Testis (tissue), 3 donors: ENCODE results near the gene CDK11B. TPM values are rescaled to one million over a fixed set of nuclear protein-coding genes. Genes with fewer than 3 reads are reported as not detected.

Experiments
- DNase-seq: peaks from one replicate; pipeline ENCODE4 v3.0.0-alpha.2; 2019
- H3K27ac ChIP-seq, 2 donors: fragments of 200-600 bp; sonication (generic); one replicate each; pipeline ENCODE4 v1.5.1; 2019
- H3K27me3 ChIP-seq: fragments of 200-600 bp; sonication (generic); one replicate; pipeline ENCODE4 v1.5.1; 2019
- H3K36me3 ChIP-seq: fragments of 200-600 bp; sonication (generic); one replicate; pipeline ENCODE4 v1.5.1; 2017; ENCODE audit warnings: low read depth; ENCODE audit errors: missing control alignments
- H3K4me1 ChIP-seq: fragments of 200-600 bp; sonication (generic); one replicate; pipeline ENCODE4 v1.5.1; 2019
- H3K4me3 ChIP-seq, 2 donors: fragments of 200-600 bp; sonication (generic); one replicate each; pipeline ENCODE4 v1.5.1; 2017 to 2019
- H3K9me3 ChIP-seq: fragments of 200-600 bp; sonication (generic); one replicate; pipeline ENCODE4 v1.5.1; 2017
- POLR2A ChIP-seq: fragments of 450-650 bp; IDR thresholded peaks from one replicate; pipeline ENCODE4 v1.6.1; 2017; ENCODE audit warnings: antibody characterized with exemption, mild to moderate bottlenecking, moderate library complexity
- WGBS, 2 donors: methylation state at CpG; one replicate each; pipeline ENCODE4 v1.1.5; 2018; 5-methylcytosine and 5-hydroxymethylcytosine counted together
- intact Hi-C: fragments of 100-400 bp; cut with DNase I; formaldehyde crosslinking; loops from one replicate; pipeline ENCODE4 v1.15.1; 2023; ENCODE audit warnings: low total_unique reads
- polyA plus RNA-seq: library from polyadenylated mRNA; stranded (reverse); fragments of 350-450 nt; fragmentation: Illumina TruSeq; extraction: RNeasy Lipid Tissue Mini Kit (QIAGEN cat#74804); gene quantifications from one replicate; pipeline ENCODE4 v1.2.3, GENCODE V29; 2014; ENCODE audit warnings: low read depth, low replicate concordance; ENCODE audit not compliant: insufficient read depth
- total RNA-seq, 2 donors: library from RNA; depleted of rRNA; stranded (reverse); fragments of >200 nt; gene quantifications; one replicate each; pipeline ENCODE4 v1.2.3, GENCODE V29; 2016
- TF ChIP-seq, protein P1 (sequence below), 3 experiments: fragments of 450-650 bp in 2 of 3; fragments of 200-600 bp in 1 of 3; sonication (generic) in 1 of 3; IDR thresholded peaks; one replicate each; pipeline ENCODE4 v1.5.1; 2016 to 2019; ENCODE audit warnings: antibody characterized with exemption in 3 of 3, mild to moderate bottlenecking in 2 of 3, moderate library complexity in 1 of 3

The CDK11B gene
- total and polyA plus RNA-seq, 3 donors from 2014 or later, result 48.1 to 57.7 (median 56.0) TPM

DNA sequence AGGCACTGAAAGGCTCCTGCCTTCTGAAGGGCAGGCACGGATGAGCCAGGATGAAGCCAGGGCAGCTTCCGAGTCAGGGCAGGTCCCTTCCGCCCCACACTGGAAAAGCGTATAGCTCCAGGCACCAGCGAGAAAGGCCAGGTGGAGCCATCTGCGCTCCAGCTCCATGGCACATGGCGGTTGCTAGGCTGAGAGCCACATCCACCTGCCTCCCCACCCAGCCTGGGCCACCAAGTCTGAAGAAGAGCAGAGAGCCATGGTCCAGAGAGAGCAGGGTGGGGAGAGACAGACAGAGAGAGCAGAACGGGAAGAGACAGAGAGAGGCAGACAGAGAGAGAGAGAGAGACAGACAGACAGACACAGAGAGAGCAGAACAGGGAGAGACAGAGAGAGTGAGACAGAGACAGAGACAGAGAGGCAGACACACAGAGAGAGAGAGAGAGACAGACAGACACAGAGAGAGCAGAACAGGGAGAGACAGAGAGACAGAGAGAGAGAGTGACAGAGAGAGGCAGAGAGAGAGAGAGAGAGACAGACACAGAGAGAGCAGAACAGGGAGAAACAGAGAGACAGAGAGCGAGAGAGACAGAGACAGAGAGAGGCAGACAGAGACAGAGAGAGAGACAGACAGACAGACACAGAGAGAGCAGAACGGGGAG lies 64.1 kb downstream of the CDK11B start:
- intact Hi-C loops, result no loop called here
- WGBS, 2 donors, result 65 to 70% methylated on average over 8 to 10 of the region's 10 CpGs
- Histone ChIP-seq H3K4me3 (no peak overlapping the region), H3K36me3 (no peaks in the 10 kb centered on the region), H3K9me3 (no peaks in the 10 kb centered on the region), H3K27ac (no peak overlapping the region), H3K4me1 (peaks cover 15% of the 10 kb centered on the region), H3K27me3 (no peaks in the 10 kb centered on the region)
- TF ChIP-seq, protein P1, sequence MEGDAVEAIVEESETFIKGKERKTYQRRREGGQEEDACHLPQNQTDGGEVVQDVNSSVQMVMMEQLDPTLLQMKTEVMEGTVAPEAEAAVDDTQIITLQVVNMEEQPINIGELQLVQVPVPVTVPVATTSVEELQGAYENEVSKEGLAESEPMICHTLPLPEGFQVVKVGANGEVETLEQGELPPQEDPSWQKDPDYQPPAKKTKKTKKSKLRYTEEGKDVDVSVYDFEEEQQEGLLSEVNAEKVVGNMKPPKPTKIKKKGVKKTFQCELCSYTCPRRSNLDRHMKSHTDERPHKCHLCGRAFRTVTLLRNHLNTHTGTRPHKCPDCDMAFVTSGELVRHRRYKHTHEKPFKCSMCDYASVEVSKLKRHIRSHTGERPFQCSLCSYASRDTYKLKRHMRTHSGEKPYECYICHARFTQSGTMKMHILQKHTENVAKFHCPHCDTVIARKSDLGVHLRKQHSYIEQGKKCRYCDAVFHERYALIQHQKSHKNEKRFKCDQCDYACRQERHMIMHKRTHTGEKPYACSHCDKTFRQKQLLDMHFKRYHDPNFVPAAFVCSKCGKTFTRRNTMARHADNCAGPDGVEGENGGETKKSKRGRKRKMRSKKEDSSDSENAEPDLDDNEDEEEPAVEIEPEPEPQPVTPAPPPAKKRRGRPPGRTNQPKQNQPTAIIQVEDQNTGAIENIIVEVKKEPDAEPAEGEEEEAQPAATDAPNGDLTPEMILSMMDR (IDR thresholded peaks at IDR 0.05), result no peak
- TF ChIP-seq POLR2A, result no peak
- DNase-seq, result no peak

DNA sequence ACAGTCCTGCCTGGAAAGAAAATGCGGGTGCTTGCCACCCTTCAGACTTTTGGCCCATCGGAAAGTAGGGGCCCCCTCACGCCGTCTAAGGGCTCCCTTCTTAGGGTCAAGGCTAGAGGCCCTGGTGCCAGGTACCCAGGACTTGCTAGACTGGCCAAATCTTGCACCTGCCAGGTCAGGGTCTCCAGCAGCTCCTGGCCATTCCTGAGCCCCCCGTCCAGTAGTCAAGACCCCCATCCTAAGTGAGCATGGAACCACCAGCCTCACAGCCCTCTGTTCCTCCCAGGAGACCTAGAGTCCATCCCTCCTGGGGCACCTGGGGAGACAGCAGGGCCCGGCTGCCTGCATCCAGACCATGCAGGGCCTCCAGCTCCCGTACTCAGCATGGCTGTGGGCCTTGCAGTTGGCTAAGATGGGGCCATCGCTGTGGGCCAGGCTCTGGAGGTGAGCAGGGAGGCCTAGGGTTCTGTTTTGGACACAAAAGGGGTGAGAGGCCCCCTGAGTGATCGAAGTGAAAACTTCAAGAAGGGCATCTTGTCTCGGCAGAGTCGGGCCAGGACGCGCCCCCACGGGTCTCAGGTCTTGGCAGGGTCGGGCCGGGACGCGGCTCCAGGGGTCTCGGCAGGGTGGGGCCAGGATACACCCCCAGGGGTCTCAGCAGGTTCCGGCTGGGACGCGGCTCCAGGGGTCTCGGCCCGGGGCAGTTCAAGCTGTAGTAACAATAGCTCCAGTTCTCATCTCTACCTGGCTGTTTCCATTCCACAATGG lies 64.8 kb downstream of the CDK11B start:
- Histone ChIP-seq H3K27ac (no peak overlapping the region), H3K36me3 (no peaks in the 10 kb centered on the region), H3K9me3 (no peaks in the 10 kb centered on the region), H3K4me3 (no peak overlapping the region), H3K4me1 (peaks cover 15% of the 10 kb centered on the region), H3K27me3 (no peaks in the 10 kb centered on the region)
- intact Hi-C loops, result no loop called here
- WGBS, 2 donors, result 80 to 86% methylated on average over 8 to 24 of the region's 24 CpGs
- no peak for DNase-seq
- TF ChIP-seq, protein P1 (IDR thresholded peaks at IDR 0.05), result no peak
- TF ChIP-seq POLR2A, result no peak

DNA sequence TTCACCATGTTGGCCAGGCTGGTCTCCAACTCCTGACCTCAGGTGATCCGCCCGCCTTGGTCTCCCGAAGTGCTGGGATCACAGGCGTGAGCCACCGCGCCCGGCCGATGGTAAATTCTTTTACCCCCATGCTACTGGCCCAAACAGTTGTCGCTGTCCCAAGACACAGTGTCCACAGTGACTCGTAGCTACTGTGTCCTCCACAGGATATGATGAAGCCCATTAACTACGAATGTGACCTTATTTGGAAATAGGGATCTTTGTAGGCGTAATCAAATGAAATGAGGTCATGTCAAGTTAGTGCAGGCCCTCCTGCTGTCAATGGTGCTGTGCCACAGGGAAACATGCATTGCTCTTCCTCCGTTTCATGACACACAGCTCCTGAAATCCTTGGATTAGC lies 67.4 kb downstream of the CDK11B start:
- Histone ChIP-seq H3K9me3 (no peaks in the 10 kb centered on the region), H3K36me3 (no peaks in the 10 kb centered on the region), H3K27me3 (no peaks in the 10 kb centered on the region), H3K27ac (no peak overlapping the region), H3K4me3 (no peak overlapping the region), H3K4me1 (no peaks in the 10 kb centered on the region)
- intact Hi-C loops, result no loop called here
- TF ChIP-seq, protein P1 (IDR thresholded peaks at IDR 0.05), result no peak
- no peak for TF ChIP-seq POLR2A
- no peak for DNase-seq
- WGBS, 2 donors, result 92 to 93% methylated on average over 13 of the region's 13 CpGs

Other genes starting within 250 kb of the CDK11B start
- 10 to 100 TPM; 10.4 to 14.7 TPM for gene ANKRD65, start 237.7 kb downstream of the CDK11B start, total RNA-seq
- 10.0 TPM for gene ANKRD65, start 237.7 kb downstream of the CDK11B start, polyA plus RNA-seq
- gene VWA1, start 223.3 kb downstream of the CDK11B start, total RNA-seq, result 10 to 100 TPM; 64.0 to 90.6 TPM
- gene VWA1, start 223.3 kb downstream of the CDK11B start, polyA plus RNA-seq, result 46.6 TPM
- 1 to 10 TPM; 1.3 to 3.0 TPM for gene ATAD3C, start 209.3 kb downstream of the CDK11B start, total RNA-seq
- gene ATAD3C, start 209.3 kb downstream of the CDK11B start, polyA plus RNA-seq, result 1.5 TPM
- gene ATAD3B, start 187.2 kb downstream of the CDK11B start, total RNA-seq, result 10 to 100 TPM; 46.3 to 55.6 TPM
- gene ATAD3B, start 187.2 kb downstream of the CDK11B start, polyA plus RNA-seq, result 19.1 TPM
- gene ATAD3A, start 146.8 kb downstream of the CDK11B start, total RNA-seq, result 10 to 100 TPM; 35.7 to 37.4 TPM
- 22.0 TPM for gene ATAD3A, start 146.8 kb downstream of the CDK11B start, polyA plus RNA-seq
- 1 to 10 TPM; 3.6 to 6.3 TPM for gene TMEM240, start 118.4 kb downstream of the CDK11B start, total RNA-seq
- gene TMEM240, start 118.4 kb downstream of the CDK11B start, polyA plus RNA-seq, result 4.3 TPM
- 100 to 1,000 TPM; 146 to 158 TPM for gene SSU72, start 84.1 kb downstream of the CDK11B start, total RNA-seq
- 67.0 TPM for gene SSU72, start 84.1 kb downstream of the CDK11B start, polyA plus RNA-seq
- 10 to 100 TPM; 36.8 to 54.0 TPM for gene FNDC10, start 58.9 kb downstream of the CDK11B start, total RNA-seq
- 15.5 TPM for gene FNDC10, start 58.9 kb downstream of the CDK11B start, polyA plus RNA-seq
- 100 to 1,000 TPM; 154 to 172 TPM for gene MIB2, start 43.5 kb downstream of the CDK11B start, total RNA-seq
- 38.7 TPM for gene MIB2, start 43.5 kb downstream of the CDK11B start, polyA plus RNA-seq
- 10 to 100 TPM; 49.0 to 50.2 TPM for gene MMP23B, start 26.8 kb downstream of the CDK11B start, total RNA-seq
- gene MMP23B, start 26.8 kb downstream of the CDK11B start, polyA plus RNA-seq, result 13.1 TPM
- 10 to 100 TPM; 48.8 to 50.0 TPM for gene SLC35E2B, start 33.8 kb upstream of the CDK11B start, total RNA-seq
- 25.9 TPM for gene SLC35E2B, start 33.8 kb upstream of the CDK11B start, polyA plus RNA-seq
- gene CDK11A, start 65.4 kb upstream of the CDK11B start, total RNA-seq, result 100 to 1,000 TPM in 1 of 2 donors, 10 to 100 TPM in 1; 75.9 to 153 TPM
- 44.8 TPM for gene CDK11A, start 65.4 kb upstream of the CDK11B start, polyA plus RNA-seq
- 100 to 1,000 TPM; 105 to 111 TPM for gene NADK, start 119.5 kb upstream of the CDK11B start, total RNA-seq
- gene NADK, start 119.5 kb upstream of the CDK11B start, polyA plus RNA-seq, result 74.9 TPM
- gene GNB1, start 232.1 kb upstream of the CDK11B start, total RNA-seq, result 100 to 1,000 TPM; 223 to 240 TPM
- 256 TPM for gene GNB1, start 232.1 kb upstream of the CDK11B start, polyA plus RNA-seq